ENCODE results near the gene CABCOCO1.

GRCh38 chr10:61628875-61629513 lies 33.7 kb upstream of the CABCOCO1 start:
- TF ChIP-seq FOXM1 (IDR thresholded peaks at IDR 0.05; ENCODE audit: borderline replicate concordance) = no peak
- no peak for TF ChIP-seq ZNF384 (IDR thresholded peaks at IDR 0.05)
- no peak for TF ChIP-seq SP1 (IDR thresholded peaks at IDR 0.05)
- no peak for TF ChIP-seq FOXK2 (IDR thresholded peaks at IDR 0.05)
- no peak for TF ChIP-seq CTBP1 (IDR thresholded peaks at IDR 0.05; ENCODE audit: borderline replicate concordance)
